ENCODE data around the gene ABCC4.

The ABCC4 gene

DNA sequence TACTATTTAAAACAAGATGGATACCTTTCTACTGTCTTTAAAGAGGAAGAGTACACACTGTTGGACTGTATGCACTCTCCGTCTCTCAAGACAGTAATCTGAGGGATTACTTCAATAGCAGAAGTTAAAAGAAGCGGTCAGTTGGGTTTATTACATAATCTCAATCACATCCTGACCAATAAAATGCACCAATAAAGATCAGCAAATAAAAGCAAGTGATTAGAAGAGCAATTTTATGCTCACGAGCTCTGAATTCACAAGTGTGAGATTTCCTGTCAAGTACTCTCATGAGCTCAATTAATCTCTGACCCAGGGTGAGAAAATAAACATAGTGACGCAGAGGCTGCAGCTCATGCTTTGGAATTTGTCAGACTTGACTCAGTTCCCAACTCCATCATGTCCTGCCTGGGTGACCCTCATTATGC is 12.2 kb downstream of the ABCC4 start (continued):
- TF ChIP-seq PRDM4 (tag by site-specific recombination; IDR thresholded peaks at IDR 0.05) (peak; percentile 89), KLF10 (tag by site-specific recombination; IDR thresholded peaks at IDR 0.05) (peak; percentile 70)

DNA sequence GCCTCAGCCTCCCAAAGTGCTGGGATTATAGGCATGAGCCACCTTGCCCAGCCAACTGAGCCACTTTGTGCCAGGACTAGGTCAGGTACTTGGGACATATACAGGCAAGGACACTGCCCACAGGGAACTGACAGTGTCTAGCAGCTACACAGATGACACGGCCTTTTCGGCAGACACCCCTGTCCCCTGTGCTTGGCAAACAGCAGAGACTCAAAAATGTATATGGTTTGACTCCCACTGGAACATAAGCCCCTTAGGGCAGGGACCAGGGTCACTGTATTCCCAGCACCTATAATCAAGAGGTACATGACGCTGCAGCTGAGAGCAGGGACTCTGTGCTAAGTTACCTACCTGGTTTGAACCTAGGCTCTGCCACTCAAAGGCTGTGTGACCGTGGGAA is 16.8 kb downstream of the ABCC4 start:
- CTCF ChIA-PET = no interaction called here
- POLR2A ChIA-PET = no interaction called here

More for the DNA sequence above, 16.8 kb downstream of the ABCC4 start:
- TF ChIP-seq ZNF624 (tag by site-specific recombination; IDR thresholded peaks at IDR 0.05) (no peak), REPIN1 (tag by site-specific recombination; IDR thresholded peaks at IDR 0.05; ENCODE audit: low read depth) (no peak), TCF7L2 (IDR thresholded peaks at IDR 0.05; ENCODE audit: borderline replicate concordance, low read depth, low read length) (no peak), ZNF155 (tag by site-specific recombination; IDR thresholded peaks at IDR 0.05) (no peak), PRDM4 (tag by site-specific recombination; IDR thresholded peaks at IDR 0.05) (no peak), ZNF366 (tag by site-specific recombination; conservative IDR thresholded peaks at IDR 0.05) (no peak), ZNF223 (tag by site-specific recombination; IDR thresholded peaks at IDR 0.05) (no peak), ZNF747 (tag by site-specific recombination; IDR thresholded peaks at IDR 0.05) (no peak)
- TF ChIP-seq, protein P1, sequence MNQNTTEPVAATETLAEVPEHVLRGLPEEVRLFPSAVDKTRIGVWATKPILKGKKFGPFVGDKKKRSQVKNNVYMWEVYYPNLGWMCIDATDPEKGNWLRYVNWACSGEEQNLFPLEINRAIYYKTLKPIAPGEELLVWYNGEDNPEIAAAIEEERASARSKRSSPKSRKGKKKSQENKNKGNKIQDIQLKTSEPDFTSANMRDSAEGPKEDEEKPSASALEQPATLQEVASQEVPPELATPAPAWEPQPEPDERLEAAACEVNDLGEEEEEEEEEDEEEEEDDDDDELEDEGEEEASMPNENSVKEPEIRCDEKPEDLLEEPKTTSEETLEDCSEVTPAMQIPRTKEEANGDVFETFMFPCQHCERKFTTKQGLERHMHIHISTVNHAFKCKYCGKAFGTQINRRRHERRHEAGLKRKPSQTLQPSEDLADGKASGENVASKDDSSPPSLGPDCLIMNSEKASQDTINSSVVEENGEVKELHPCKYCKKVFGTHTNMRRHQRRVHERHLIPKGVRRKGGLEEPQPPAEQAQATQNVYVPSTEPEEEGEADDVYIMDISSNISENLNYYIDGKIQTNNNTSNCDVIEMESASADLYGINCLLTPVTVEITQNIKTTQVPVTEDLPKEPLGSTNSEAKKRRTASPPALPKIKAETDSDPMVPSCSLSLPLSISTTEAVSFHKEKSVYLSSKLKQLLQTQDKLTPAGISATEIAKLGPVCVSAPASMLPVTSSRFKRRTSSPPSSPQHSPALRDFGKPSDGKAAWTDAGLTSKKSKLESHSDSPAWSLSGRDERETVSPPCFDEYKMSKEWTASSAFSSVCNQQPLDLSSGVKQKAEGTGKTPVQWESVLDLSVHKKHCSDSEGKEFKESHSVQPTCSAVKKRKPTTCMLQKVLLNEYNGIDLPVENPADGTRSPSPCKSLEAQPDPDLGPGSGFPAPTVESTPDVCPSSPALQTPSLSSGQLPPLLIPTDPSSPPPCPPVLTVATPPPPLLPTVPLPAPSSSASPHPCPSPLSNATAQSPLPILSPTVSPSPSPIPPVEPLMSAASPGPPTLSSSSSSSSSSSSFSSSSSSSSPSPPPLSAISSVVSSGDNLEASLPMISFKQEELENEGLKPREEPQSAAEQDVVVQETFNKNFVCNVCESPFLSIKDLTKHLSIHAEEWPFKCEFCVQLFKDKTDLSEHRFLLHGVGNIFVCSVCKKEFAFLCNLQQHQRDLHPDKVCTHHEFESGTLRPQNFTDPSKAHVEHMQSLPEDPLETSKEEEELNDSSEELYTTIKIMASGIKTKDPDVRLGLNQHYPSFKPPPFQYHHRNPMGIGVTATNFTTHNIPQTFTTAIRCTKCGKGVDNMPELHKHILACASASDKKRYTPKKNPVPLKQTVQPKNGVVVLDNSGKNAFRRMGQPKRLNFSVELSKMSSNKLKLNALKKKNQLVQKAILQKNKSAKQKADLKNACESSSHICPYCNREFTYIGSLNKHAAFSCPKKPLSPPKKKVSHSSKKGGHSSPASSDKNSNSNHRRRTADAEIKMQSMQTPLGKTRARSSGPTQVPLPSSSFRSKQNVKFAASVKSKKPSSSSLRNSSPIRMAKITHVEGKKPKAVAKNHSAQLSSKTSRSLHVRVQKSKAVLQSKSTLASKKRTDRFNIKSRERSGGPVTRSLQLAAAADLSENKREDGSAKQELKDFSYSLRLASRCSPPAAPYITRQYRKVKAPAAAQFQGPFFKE (tag by site-specific recombination; IDR thresholded peaks at IDR 0.05; ENCODE audit: borderline replicate concordance) = no peak
- TF ChIP-seq, protein P2, sequence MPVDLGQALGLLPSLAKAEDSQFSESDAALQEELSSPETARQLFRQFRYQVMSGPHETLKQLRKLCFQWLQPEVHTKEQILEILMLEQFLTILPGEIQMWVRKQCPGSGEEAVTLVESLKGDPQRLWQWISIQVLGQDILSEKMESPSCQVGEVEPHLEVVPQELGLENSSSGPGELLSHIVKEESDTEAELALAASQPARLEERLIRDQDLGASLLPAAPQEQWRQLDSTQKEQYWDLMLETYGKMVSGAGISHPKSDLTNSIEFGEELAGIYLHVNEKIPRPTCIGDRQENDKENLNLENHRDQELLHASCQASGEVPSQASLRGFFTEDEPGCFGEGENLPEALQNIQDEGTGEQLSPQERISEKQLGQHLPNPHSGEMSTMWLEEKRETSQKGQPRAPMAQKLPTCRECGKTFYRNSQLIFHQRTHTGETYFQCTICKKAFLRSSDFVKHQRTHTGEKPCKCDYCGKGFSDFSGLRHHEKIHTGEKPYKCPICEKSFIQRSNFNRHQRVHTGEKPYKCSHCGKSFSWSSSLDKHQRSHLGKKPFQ (tag by site-specific recombination; IDR thresholded peaks at IDR 0.05) = no peak
- no peak overlapping the region for H3K27ac ChIP-seq (ENCODE audit: extremely low read depth, low read depth, low read length)
- H3K36me3 ChIP-seq (ENCODE audit: control insufficient read depth in 2 of 2, insufficient read depth in 1 of 2, low read length in 2 of 2) = no peaks in the 10 kb centered on the region
- no peaks in the 10 kb centered on the region for H3K9me3 ChIP-seq (ENCODE audit: control insufficient read depth, insufficient read depth, low read depth, low read length)
- no peak overlapping the region for H3K4me3 ChIP-seq (ENCODE audit: low read depth, low read length)
- H3K4me1 ChIP-seq (ENCODE audit: control insufficient read depth, insufficient read depth, low read length) = peaks cover 3% of the 10 kb centered on the region; the same call in 1 of the 2 replicates
